Heart right ventricle (tissue), 16 donors: ENCODE measurements around the gene PDIA2. TPM values are rescaled to one million over a fixed set of nuclear protein-coding genes. Genes with fewer than 3 reads are reported as not detected.
"Not testable (repeated sequence)": the region's sequence is repeated elsewhere in the genome, so short reads cannot be mapped to it uniquely, and the experiment has no call there.

Experiments used
- ATAC-seq, 8 donors: fragments of 200-7000 bp; cut with Tn5 transposase; one replicate each; pipeline ENCODE4 v1.9.1; 2020; ENCODE audit warnings: mild to moderate bottlenecking in 8 of 8, moderate library complexity in 8 of 8, moderate number of reproducible peaks in 1 of 8
- DNase-seq, 2 donors: peaks; one replicate each; pipeline ENCODE4 v3.0.0-alpha.2; 2020
- H3K27ac ChIP-seq, 10 donors: fragments of 200-600 bp; sonication (generic) in 2 of 10; one replicate each; pipeline versions ENCODE4 v1.5.0 to v1.8.0; 2020 to 2022; ENCODE audit warnings: mild to moderate bottlenecking in 3 of 10
- H3K27me3 ChIP-seq, 7 donors: fragments of 200-600 bp; one replicate each; pipeline ENCODE4 v1.8.0; 2021 to 2022; ENCODE audit warnings: mild to moderate bottlenecking in 2 of 7
- H3K36me3 ChIP-seq, 9 donors: fragments of 200-600 bp; sonication (generic) in 1 of 9; one replicate each; pipeline versions ENCODE4 v1.5.0 to v1.8.0; 2020 to 2022; ENCODE audit warnings: mild to moderate bottlenecking in 2 of 9
- H3K4me1 ChIP-seq, 9 donors: fragments of 200-600 bp; sonication (generic) in 1 of 9; one replicate each; pipeline versions ENCODE4 v1.5.0 to v1.8.0; 2020 to 2022; ENCODE audit warnings: mild to moderate bottlenecking in 4 of 9
- H3K4me3 ChIP-seq, 10 donors: fragments of 200-600 bp; sonication (generic) in 2 of 10; one replicate each; pipeline versions ENCODE4 v1.5.0 to v1.8.0; 2020 to 2022; ENCODE audit warnings: mild to moderate bottlenecking in 7 of 10, moderate library complexity in 2 of 10
- H3K9me3 ChIP-seq, 11 donors: fragments of 200-600 bp in 10 of 11; sonication (generic) in 2 of 11; one replicate each; pipeline versions ENCODE4 v1.5.0 to v1.8.0; 2013 to 2022; ENCODE audit warnings: mild to moderate bottlenecking in 2 of 11, control low read depth in 1 of 11, moderate library complexity in 1 of 11
- WGBS, 2 donors: extraction: QIAGEN DNeasy Blood & Tissue Kit; methylation state at CpG; one replicate each; pipeline ENCODE4 v1.1.7; 2013; ENCODE audit warnings: inconsistent platforms in 1 of 2; 5-methylcytosine and 5-hydroxymethylcytosine counted together
- intact Hi-C, 10 donors: fragments of 100-400 bp; cut with DNase I; formaldehyde crosslinking; loops; one replicate each; pipeline versions ENCODE4 v1.11.1 to v1.14.2; 2022
- polyA plus RNA-seq, 2 donors: library from polyadenylated mRNA; stranded (reverse); fragments of 200-250 nt; gene quantifications; one replicate each; pipeline ENCODE4 v1.2.3, GENCODE V29; 2013
- total RNA-seq, 10 donors: library from RNA; stranded (reverse); fragmentation: NEBNext Ultra II Directional in 3 of 10; extraction: Animal tissue kit (Norgen Biotek cat#: 25700) in 3 of 10; gene quantifications; one replicate each; pipeline versions ENCODE4 v1.2.1 to v1.2.4, GENCODE V29; 2021 to 2023
- TF ChIP-seq, protein P1 (sequence below), 9 donors: fragments of 200-600 bp; sonication (generic) in 2 of 9; IDR thresholded peaks; one replicate each; pipeline versions ENCODE4 v1.5.0 to v1.8.0; 2021 to 2022; ENCODE audit warnings: antibody characterized with exemption in 9 of 9, mild to moderate bottlenecking in 5 of 9, moderate library complexity in 1 of 9
- donor health status: Arrhythmogenic right ventricular cardiomyopathy.
- donor health status: ischemic (EF 13 %, LVEDD 7.1; RV severe dilation, severe dysfunction).
- donor health status: healthy with polysubstance abuse.
- donor health status: DM: no; HTN: yes; CAD: no.
- donor health status: DM: no; HTN: no; CAD: no.
- donor health status: ischemic (EF 25% LVEDD 6.9; RV normal size, moderate dysfunction).
- donor health status: ischemic (EF 25% LVEDD 5.7; RV mildly dilated, moderate dysfunction).
- donor health status: healthy.
- donor health status: DM: yes; HTN: yes; CAD: no.
- donor health status: Ischemic cardiomyopathy.
- donor health status: ischemic (EF 35%, LVEDD 5.7; RV mildly dilated, moderate dysfunction).
- donor health status: nonischemic (EF 11% LVEDD 7.7; RV severe dilation, severe dysfunction).
- donor health status: DM: yes; HTN: yes; CAD: no.
- donor health status: PGD.
- donor health status: ischemic (EF 29% LVEDD 5.4; RV normal size, mild dysfunction).
- donor health status: nonischemic (EF 23%, LVEDD 6.1; RV moderate dilation, normal function).

The PDIA2 gene
- total and polyA plus RNA-seq, 12 donors = 0.32 to 14.0 (median 2.9) TPM

DNA sequence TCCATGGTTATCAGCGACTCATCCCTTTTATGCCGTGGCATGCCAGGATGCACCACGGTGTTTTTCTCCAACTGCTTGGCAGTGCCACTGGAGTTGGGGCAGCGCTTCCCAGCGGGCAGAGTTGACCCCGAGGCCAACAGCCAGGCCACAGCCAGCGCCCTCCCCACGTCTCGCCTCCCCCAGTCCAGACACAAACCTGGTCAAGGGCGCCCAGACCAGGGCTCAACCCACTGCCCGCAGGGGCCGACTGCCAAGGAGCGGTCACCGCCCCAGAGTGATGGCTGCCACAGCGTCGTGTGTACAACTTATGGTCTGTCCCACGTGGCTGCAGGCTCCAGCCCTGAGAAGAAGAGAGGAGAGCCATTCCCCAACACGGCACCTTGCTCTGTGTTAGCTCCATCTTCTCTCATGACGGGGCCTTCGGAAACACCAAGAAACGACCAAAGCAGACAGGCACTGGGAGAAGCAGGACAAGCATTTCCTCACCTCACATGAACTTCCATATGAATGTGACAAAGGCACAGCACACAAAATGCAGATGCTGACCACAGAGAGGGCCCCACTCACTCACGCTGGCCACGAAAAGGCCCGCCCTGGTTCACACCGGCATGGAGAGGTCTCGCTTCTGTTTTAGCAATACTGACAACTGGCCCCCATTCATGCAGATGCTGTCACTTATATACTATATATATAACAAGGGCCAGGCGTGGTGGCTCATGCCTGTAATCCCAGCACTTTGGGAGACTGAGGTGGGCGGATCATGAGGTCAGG lies 42.6 kb downstream of the PDIA2 start:
- peak overlapping the region in 3 of 10 donors; percentile 65 to 74 (median 72) for H3K27ac ChIP-seq
- DNase-seq (no peak), ATAC-seq (no peak)
- peaks cover 3 to 58% (median 38%) of the 10 kb centered on the region in 9 donors for H3K4me1 ChIP-seq
- H3K27me3 ChIP-seq = no peaks in the 10 kb centered on the region
- no peaks in the 10 kb centered on the region for H3K36me3 ChIP-seq
- H3K4me3 ChIP-seq = peak overlapping the region in 7 of 10 donors; percentile 24 to 40 (median 27)
- 85 to 87% methylated on average over 28 of the region's 28 CpGs for WGBS, 2 donors
- no peaks in the 10 kb centered on the region for H3K9me3 ChIP-seq
- intact Hi-C loops = no loop called here
- TF ChIP-seq, protein P1, sequence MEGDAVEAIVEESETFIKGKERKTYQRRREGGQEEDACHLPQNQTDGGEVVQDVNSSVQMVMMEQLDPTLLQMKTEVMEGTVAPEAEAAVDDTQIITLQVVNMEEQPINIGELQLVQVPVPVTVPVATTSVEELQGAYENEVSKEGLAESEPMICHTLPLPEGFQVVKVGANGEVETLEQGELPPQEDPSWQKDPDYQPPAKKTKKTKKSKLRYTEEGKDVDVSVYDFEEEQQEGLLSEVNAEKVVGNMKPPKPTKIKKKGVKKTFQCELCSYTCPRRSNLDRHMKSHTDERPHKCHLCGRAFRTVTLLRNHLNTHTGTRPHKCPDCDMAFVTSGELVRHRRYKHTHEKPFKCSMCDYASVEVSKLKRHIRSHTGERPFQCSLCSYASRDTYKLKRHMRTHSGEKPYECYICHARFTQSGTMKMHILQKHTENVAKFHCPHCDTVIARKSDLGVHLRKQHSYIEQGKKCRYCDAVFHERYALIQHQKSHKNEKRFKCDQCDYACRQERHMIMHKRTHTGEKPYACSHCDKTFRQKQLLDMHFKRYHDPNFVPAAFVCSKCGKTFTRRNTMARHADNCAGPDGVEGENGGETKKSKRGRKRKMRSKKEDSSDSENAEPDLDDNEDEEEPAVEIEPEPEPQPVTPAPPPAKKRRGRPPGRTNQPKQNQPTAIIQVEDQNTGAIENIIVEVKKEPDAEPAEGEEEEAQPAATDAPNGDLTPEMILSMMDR (IDR thresholded peaks at IDR 0.05) = no peak

DNA sequence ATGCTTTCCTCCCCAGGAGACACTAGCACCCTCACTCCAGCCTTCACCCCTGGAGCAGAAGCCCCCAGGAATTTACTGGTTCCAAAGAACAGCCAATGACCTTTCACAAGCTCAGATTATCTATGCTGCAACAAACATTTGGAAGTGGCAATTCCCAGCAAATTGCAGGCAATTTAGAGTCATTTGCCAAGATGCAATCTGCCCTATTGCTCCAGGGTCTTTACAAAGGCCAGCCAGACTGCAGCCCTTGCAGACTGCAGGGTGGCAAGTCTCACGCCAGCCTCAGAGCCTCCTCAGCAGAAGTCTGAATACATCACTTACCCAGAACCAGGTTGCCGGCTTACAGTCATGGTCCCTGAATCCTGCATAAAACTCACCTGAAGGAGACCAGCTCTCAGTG lies 47.8 kb downstream of the PDIA2 start:
- TF ChIP-seq, protein P1 (IDR thresholded peaks at IDR 0.05) = no peak
- H3K4me3 ChIP-seq = no peak overlapping the region
- intact Hi-C loops = no loop called here
- H3K9me3 ChIP-seq = no peaks in the 10 kb centered on the region
- no peak overlapping the region for H3K27ac ChIP-seq
- no peak for DNase-seq
- no peaks in the 10 kb centered on the region for H3K27me3 ChIP-seq
- peaks cover 3 to 54% (median 21%) of the 10 kb centered on the region in 9 donors for H3K4me1 ChIP-seq
- WGBS, 2 donors = 81 to 90% methylated on average over 2 of the region's 2 CpGs
- ATAC-seq = no peak
- H3K36me3 ChIP-seq = no peaks in the 10 kb centered on the region

DNA sequence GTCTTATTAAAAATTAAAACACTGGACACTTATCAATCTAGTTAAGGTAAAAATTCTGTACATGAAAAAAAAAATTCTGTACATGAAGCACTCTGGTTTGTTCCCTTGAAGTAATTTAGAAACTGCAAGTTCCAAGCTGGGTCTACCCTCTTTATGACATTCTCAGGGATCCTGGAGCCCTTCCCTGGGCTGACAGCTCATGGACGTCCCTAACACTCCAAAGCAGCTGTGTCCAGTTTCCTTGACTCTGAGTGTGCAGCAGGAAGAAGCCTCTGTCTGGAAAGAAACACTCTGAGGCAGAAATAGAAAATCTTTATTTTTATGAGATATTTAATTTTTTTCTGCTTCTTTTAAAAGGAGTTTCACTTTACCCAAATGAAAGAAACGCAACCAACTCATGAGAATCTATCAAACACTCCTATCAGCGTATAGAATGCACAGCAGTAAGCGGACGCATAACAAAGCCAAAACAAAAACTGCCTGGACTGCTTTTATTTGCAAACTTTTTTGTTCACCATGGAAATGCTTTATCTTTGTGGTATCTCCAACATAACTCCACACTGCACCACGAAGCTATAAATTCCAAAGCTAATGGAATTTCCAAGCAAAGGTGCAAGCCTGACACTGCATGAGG lies 48.3 kb downstream of the PDIA2 start:
- H3K9me3 ChIP-seq, H3K4me3 ChIP-seq, H3K36me3 ChIP-seq, H3K27ac ChIP-seq, intact Hi-C loops, DNase-seq, H3K27me3 ChIP-seq: not testable (repeated sequence)
- WGBS, 2 donors = 62 to 76% methylated on average over 6 of the region's 6 CpGs
- ATAC-seq = peak in 1 of 8 donors; percentile 32
- peaks cover 3 to 54% (median 21%) of the 10 kb centered on the region in 9 donors for H3K4me1 ChIP-seq

DNA sequence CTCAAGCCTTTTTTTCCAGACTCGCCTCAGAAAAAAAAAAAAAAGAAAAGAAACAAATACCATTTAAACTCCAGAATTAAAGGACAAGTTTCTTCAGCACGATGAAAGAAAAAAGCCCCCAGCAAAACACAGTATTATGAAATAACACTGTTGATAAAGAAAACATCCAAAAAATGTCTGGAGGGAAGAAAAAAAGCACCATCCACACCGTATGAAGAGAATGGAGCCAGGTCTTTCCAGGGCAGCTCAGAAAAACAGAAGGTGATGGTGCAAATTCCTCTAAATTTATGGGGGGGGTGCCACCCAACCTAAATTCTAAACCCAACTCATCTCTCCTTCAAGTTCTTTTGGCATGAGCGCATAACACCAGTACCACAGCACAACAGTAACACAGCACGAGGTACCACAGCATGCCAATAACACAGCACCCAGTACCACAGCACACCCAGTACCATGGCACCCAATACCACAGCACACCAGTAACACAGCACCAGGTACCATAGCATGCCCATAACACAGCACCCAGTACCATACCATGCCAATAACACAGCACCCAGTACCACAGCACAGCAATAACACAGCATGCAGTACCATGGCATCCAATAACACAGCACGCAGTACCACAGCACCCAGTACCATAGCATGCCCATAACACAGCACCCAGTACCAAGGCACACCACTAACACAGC lies 50.6 kb downstream of the PDIA2 start:
- H3K4me1 ChIP-seq = peaks cover 0 to 48% (median 0%) of the 10 kb centered on the region in 9 donors
- H3K27me3 ChIP-seq = no peaks in the 10 kb centered on the region
- no peak overlapping the region for H3K27ac ChIP-seq
- 74 to 80% methylated on average over 6 of the region's 6 CpGs for WGBS, 2 donors
- no peaks in the 10 kb centered on the region for H3K36me3 ChIP-seq
- H3K4me3 ChIP-seq = no peak overlapping the region
- intact Hi-C loops = no loop called here
- ATAC-seq = no peak
- TF ChIP-seq, protein P1 (IDR thresholded peaks at IDR 0.05) = no peak
- no peaks in the 10 kb centered on the region for H3K9me3 ChIP-seq
- no peak for DNase-seq

DNA sequence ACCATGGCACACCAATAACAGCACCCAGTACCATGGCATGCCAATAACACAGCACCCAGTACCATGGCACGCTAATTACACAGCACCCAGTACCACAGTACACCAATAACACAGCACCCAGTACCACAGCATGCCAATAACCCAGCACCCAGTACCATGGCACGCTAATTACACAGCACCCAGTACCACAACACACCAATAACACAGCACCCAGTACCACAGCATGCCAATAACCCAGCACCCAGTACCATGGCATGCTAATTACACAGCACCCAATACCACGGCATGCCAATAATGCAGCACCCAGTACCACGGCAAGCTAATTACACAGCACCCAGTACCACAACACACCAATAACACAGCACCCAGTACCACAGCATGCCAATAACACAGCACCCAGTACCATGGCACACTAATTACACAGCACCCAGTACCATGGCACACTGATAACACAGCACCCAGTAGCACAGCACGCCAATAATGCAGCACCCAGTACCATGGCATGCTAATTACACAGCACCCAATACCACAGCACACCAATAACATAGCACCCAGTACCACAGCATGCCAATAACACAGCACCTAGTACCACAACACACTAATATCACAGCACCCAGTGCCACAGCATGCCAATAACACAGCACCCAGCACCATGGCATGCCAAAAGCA lies 51.3 kb downstream of the PDIA2 start:
- peaks cover 0 to 46% (median 0%) of the 10 kb centered on the region in 9 donors for H3K4me1 ChIP-seq
- H3K36me3 ChIP-seq, DNase-seq, intact Hi-C loops, H3K27ac ChIP-seq, H3K4me3 ChIP-seq, ATAC-seq, H3K9me3 ChIP-seq, H3K27me3 ChIP-seq: not testable (repeated sequence)
- WGBS, 2 donors = 98% methylated on average over 5 of the region's 5 CpGs

DNA sequence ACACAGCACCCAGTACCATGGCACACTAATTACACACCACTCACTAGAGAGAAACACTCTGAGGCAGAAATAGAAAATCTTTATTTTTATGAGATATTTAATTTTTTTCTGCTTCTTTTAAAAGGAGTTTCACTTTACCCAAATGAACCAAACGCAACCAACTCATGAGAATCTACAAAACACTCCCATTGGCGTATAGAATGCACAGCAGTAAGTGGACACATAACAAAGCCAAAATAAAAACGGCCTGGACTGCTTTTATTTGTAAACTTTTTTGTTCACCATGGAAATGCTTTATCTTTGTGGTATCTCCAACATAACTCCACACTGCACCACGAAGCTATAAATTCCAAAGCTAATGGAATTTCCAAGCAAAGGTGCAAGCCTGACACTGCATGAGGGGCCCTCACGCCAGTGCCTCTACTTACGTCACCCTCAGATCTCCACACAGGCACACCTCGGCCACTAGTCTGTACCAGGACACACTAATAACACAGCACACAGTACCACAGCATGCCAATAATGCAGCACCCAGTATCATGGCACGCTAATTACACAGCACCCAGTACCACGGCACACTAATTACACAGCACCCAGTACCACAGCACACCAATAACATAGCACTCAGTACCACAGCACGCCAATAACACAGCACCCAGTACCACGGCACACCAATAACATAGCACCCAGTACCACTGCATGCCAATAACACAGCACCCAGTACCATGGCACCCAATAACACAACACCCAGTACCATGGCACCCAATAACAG lies 52.1 kb downstream of the PDIA2 start:
- H3K9me3 ChIP-seq, H3K4me3 ChIP-seq, intact Hi-C loops, DNase-seq, H3K27ac ChIP-seq, ATAC-seq, H3K27me3 ChIP-seq, H3K36me3 ChIP-seq: not testable (repeated sequence)
- 87 to 90% methylated on average over 11 of the region's 11 CpGs for WGBS, 2 donors
- peaks cover 0 to 53% (median 5%) of the 10 kb centered on the region in 9 donors for H3K4me1 ChIP-seq
